GF-D8 (cell line): ENCODE data around the gene PRDX2.
"Not testable (repeated sequence)": the region's sequence is repeated elsewhere in the genome, so short reads cannot be mapped to it uniquely, and the experiment has no call there.

Experiments
- DNase-seq: peaks from one replicate; lab custom pipeline; 2025; lab: John Stamatoyannopoulos, UW

PRDX2 gene

DNA sequence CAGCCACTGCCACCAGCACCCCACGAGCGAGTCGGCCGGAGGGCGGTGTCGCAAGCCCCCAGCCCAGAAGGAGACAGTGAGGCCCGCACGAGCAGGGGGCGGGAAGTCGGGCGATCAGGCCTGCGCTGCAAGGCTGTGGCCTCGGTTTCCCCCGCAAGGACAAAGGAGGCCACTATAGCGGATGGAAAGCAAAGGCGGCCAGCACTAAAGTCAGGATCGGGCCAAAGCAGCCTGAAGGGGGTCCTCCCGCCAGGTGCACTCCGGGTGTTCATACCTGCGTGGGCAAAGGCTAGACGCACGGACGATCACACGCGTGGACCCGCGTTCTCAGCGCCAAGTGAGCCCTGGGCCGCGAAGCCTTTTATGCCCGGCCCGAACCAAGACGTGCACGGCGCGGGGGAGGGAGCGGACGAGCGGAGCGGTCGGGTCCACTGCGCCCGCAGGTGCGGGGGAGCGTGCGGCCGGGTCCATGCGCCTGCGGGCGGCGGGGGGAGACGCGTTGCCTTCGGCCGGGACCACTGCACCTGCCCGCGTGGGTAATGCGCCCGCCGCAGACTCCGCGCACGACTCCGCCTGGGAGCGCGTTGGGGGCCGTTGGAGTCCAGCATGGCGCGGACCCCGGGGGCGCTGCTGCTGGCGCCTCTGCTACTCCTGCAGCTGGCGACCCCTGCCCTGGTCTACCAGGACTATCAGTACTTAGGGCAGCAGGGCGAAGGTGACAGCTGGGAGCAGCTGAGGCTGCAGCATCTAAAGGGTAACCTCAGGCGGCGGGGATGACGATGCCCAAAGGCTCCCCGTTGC, at the start of gene PRDX2, which contains the start of gene THSD8:
PRDX2 (minus strand) TSS at position 335 of the 801 bp plus-strand sequence. CDS start 539 bp downstream, outside the sequence.
THSD8 (plus strand) TSS at position 604 of the 801 bp plus-strand sequence; CDS start at position 607, 3 bp downstream.
- DNase-seq, result peak; percentile 36

DNA sequence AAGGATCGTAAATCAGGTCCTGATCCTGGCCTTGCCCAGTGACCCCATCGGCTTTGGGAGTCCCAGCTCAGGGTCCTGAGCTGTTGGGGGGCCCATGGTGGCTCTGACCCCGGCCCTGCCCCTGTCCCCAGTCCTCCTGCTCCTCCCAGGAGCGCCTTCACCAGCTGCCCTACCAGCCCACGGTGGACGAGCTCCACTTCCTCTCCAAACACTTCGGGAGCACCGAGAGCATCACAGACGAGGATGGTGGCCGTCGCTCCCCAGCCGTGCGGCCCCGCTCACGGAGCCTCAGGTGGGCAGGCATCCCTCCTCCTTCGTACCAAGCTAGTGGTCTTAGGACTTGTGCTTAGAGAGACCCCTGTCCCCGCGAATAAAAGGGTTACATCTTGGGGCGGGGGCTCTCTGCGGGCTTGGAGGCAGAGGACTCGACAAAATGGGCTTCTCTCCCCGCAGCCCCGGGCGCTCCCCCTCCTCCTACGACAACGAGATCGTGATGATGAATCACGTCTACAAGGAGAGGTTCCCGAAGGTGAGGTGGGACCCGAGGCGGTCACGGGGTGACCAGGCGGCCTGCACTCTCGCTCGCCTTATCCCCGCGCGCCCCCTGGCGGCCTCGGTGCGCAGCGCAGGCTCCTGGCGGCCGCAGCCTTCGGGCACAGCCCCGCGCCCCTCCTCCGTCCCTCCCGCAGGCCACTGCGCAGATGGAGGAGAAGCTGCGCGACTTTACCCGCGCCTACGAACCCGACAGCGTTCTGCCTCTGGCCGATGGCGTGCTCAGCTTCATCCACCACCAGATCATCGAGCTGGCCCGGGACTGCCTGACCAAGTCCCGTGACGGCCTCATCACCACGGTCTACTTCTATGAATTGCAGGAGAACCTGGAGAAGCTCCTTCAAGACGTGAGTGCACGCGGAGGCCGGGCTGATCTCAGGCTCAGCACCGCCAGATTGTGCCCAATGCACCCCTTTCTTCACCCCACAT, 45.8 kb upstream of the PRDX2 start:
- DNase-seq, result peak; percentile 9

DNA sequence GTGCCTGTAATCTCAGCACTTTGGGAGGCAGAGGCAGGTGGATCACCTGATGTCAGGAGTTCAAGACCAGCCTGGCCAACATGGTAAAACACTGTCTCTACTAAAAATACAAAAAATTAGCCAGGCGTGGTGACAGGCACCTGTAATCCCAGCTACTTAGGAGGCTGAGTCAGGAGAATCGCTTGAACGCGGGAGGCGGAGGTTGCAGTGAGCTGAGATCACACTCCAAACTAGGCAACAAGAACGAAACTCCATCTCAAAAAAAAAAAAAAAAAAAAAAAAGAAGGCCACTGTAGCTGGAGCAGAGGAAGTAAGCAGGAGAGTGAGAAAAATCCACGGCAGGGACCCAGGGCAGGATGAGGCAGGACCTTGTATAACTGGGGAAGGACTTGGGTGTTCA, 45.0 kb upstream of the PRDX2 start:
- DNase-seq, result not testable (repeated sequence)

GRCh38 chr19:12843999-12844732, 42.6 kb upstream of the PRDX2 start:
- DNase-seq, result no peak

GRCh38 chr19:12843328-12843727, 41.7 kb upstream of the PRDX2 start:
- DNase-seq, result no peak

GRCh38 chr19:12842511-12842910, 40.9 kb upstream of the PRDX2 start:
- no peak for DNase-seq

- DNase-seq, result no peak
These were observed 39.5 kb upstream of the PRDX2 start for GRCh38 chr19:12841094-12841493.

DNA sequence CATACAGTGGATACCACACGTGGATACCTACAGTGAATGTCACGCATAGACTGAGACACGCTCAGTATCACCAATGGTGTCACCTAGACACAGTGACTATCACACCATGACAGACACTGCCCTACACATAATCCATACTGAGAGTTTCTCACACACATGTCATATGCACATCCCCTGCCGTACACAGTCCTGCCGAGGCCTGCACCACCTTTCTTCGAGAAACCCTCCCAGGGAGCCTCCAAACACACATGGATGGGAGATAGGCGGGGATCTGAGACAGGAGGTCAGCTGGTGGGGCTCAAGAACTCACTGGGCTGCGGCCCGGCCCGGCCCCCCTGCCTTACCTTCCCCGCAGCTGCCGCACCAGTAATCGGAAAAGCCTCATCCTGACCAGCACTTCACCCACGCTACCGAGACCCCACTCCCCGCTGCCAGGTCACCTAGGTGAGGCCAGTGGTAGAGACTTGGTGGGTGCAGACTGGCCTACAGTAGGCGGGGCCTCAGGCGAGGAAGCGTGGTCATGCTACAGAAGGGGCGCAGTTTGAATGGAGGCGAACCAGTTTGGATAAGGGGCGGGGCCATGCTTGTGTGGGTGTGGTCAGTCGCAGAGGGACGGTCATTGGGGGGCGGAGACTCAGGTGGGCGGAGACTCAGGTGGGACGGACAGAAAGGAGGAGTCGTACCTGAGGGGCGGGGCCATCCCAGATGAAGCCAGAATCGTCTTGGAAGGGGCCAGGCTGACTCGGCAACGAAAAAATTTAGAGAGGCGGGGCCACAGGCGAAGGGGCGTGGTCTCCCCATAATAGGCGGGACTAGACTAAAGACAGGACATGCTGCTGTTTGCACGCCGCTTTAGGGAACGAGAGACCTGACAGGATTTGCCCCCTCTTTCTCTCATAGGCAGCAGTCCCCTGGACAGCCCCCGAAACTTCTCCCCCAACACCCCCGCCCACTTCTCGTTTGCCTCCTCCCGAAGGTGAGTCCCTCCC, 38.8 kb upstream of the PRDX2 start:
- no peak for DNase-seq

- no peak for DNase-seq
These were observed 37.5 kb upstream of the PRDX2 start for GRCh38 chr19:12838886-12839756.

DNA sequence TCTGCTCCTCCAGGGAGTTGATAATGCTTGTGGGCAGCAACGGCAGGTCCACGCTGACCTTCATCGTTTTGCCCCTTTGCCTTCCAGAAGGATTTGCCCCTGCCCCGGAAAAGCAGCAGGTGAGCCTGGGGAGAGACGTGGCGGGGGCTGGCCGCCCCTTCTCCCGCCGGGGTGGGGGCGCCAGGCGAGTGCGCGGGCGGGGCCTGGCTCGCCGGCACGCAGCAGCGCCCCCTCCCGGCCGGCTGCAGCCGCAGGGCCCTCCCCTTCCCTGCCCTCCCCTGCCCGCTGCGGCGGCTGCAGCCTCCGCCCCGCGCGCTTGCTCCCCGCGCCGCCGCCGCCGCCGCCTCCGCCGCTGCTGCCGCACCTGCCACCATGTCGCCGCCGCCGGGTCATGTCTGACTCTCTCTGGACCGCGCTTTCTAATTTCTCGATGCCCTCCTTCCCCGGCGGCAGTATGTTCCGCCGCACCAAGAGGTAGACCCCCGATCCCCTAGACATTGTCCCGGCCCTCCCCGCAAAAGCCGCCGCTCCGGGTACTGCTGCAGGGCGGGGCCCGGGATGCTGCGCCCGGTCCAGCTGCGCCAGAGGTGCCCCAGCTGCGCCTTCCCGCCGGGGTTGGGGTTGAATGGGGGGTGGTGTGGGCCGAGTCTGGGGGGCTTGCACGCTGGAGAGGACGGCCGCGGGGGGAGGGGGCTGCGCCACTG, 36.7 kb upstream of the PRDX2 start, which contains the start of gene MAST1:
MAST1 (plus strand) TSS at position 334 of the 704 bp plus-strand sequence; CDS start at position 392, 58 bp downstream.
- DNase-seq, result no peak

GRCh38 chr19:12837225-12837624, 35.6 kb upstream of the PRDX2 start:
- no peak for DNase-seq

- DNase-seq, result no peak
These were observed 34.9 kb upstream of the PRDX2 start for GRCh38 chr19:12836529-12836863.

- DNase-seq, result no peak
These were observed 33.6 kb upstream of the PRDX2 start for GRCh38 chr19:12834976-12835757.

GRCh38 chr19:12834566-12834943, 33.0 kb upstream of the PRDX2 start, which contains the start of gene RTBDN:
TSS of gene RTBDN (minus strand) at chr19:12834579. CDS start at chr19:12829979, 4,600 bp downstream.
- no peak for DNase-seq

GRCh38 chr19:12833738-12834565, 32.4 kb upstream of the PRDX2 start:
- DNase-seq, result no peak

DNA sequence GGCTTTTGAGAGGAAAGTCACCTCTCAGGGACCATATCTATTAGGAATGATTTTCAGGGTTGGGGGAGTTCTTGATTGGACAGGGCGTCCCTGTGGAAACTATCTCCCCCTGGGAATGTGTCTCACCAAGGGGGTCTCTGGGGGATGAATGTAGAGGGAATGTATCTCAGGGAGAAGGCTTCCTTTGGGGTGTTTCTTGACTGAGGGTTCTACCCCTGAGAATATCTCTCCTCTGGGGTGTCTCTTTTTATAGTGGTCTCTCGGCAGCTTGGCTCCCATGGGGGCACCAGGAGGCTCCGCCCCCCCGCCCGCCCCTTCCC, 31.8 kb upstream of the PRDX2 start:
- no peak for DNase-seq

DNA sequence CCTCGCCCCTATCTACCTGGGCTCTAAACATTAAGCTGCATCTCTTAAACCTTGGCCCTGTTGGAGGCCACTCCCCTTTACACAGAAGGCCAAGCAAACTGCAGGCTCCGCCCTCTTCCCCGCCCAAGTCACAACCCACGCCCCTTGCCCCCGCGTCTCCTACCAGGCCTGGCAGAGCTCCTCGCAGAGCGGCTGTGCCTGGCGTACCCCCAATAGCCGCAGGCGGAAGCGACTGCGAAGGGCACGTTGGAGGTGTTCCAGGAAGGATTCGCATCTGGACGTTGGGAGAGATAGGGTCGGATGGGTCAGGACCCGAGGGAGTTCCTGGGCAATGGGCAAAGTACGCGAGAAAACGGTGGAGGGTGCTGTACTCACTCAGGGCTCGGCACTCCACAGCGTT, 26.9 kb upstream of the PRDX2 start:
- DNase-seq, result no peak
